PFSK-1 (cell line): ENCODE data around the gene PLK5.

ENCODE experiments used
- POLR2AphosphoS5 ChIP-seq: IDR thresholded peaks from 2 replicates; pipeline ENCODE4 v1.6.1; 2012; ENCODE audit warnings: low read depth, mild to moderate bottlenecking, control low read depth, low read length, moderate library complexity
- SIN3A ChIP-seq: IDR thresholded peaks from 2 replicates; pipeline ENCODE4 v1.6.1; 2012; ENCODE audit warnings: mild to moderate bottlenecking, low read length, moderate library complexity, borderline replicate concordance; ENCODE audit not compliant: insufficient read depth
- TAF1 ChIP-seq: IDR thresholded peaks from 2 replicates; pipeline ENCODE4 v1.6.1; 2012; ENCODE audit warnings: low read length, control low read depth, borderline replicate concordance; ENCODE audit not compliant: insufficient read depth
- TF ChIP-seq, protein P1 (sequence below), 2 experiments: IDR thresholded peaks; 2 replicates each; pipeline versions ENCODE4 v1.6.1 to v1.8.0; 2011 to 2012; ENCODE audit warnings: low read depth in 2 of 2, low read length in 2 of 2, control low read depth in 1 of 2, inconsistent platforms in 1 of 2, mild to moderate bottlenecking in 1 of 2, moderate library complexity in 1 of 2; ENCODE audit not compliant: insufficient read depth in 1 of 2

DNA sequence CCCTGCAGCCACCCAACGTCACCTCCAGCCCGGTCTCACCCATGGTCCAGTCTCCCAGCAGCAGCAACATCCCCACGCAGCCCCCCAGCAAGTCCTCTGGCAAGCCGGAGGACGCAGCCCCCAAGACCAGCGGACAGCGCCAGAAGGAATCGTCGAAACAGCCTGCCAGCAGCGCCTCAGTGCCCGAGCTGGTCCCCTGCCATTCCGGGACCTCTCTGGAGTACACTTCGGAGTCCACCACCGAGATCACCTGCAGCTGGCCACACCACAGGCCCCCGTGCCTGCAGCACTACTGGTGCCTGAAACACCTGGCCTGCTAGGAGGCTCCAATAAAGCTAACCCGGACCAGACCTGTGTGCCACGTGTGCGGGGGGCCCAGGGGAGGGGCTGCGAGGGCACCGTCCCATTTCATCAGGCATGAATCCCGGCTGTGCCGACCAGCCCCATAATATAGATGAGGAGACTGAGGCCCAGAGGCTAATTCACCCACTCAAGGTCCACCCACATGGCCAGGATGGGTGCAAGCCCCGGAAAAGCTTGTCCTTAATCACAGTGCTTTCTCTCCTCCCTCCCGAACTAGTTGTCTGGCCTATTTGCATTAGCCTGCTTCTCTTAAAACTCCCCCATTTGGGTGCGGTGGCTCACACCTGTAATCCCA, 26.2 kb upstream of the PLK5 start:
- no peak for TF ChIP-seq SIN3A
- TF ChIP-seq POLR2AphosphoS5: no peak
- TF ChIP-seq TAF1: no peak
- TF ChIP-seq, protein P1, sequence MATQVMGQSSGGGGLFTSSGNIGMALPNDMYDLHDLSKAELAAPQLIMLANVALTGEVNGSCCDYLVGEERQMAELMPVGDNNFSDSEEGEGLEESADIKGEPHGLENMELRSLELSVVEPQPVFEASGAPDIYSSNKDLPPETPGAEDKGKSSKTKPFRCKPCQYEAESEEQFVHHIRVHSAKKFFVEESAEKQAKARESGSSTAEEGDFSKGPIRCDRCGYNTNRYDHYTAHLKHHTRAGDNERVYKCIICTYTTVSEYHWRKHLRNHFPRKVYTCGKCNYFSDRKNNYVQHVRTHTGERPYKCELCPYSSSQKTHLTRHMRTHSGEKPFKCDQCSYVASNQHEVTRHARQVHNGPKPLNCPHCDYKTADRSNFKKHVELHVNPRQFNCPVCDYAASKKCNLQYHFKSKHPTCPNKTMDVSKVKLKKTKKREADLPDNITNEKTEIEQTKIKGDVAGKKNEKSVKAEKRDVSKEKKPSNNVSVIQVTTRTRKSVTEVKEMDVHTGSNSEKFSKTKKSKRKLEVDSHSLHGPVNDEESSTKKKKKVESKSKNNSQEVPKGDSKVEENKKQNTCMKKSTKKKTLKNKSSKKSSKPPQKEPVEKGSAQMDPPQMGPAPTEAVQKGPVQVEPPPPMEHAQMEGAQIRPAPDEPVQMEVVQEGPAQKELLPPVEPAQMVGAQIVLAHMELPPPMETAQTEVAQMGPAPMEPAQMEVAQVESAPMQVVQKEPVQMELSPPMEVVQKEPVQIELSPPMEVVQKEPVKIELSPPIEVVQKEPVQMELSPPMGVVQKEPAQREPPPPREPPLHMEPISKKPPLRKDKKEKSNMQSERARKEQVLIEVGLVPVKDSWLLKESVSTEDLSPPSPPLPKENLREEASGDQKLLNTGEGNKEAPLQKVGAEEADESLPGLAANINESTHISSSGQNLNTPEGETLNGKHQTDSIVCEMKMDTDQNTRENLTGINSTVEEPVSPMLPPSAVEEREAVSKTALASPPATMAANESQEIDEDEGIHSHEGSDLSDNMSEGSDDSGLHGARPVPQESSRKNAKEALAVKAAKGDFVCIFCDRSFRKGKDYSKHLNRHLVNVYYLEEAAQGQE (IDR thresholded peaks at IDR 0.05; ENCODE audit: insufficient read depth in 1 of 2, low read depth in 2 of 2, low read length in 2 of 2): no peak
